Measurements from ENCODE around the gene BID.

DNA sequence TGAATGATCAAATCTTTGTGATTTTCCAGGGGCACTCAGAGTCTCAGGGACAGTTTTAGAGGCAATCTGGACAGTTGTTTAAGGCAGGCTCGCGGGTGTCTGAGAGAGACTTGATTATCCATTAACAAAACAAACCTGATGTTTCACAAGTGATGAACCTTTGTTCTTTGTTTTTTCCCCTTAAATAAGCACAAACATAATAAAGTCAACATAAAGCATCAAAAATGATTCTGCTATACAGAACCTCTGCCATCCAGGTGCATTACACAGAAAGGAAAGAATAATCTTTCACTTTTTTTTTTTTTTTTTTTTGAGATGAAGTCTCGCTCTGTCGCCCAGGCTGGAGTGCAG, 13.2 kb downstream of the BID start:
- TF ChIP-seq, protein P1, sequence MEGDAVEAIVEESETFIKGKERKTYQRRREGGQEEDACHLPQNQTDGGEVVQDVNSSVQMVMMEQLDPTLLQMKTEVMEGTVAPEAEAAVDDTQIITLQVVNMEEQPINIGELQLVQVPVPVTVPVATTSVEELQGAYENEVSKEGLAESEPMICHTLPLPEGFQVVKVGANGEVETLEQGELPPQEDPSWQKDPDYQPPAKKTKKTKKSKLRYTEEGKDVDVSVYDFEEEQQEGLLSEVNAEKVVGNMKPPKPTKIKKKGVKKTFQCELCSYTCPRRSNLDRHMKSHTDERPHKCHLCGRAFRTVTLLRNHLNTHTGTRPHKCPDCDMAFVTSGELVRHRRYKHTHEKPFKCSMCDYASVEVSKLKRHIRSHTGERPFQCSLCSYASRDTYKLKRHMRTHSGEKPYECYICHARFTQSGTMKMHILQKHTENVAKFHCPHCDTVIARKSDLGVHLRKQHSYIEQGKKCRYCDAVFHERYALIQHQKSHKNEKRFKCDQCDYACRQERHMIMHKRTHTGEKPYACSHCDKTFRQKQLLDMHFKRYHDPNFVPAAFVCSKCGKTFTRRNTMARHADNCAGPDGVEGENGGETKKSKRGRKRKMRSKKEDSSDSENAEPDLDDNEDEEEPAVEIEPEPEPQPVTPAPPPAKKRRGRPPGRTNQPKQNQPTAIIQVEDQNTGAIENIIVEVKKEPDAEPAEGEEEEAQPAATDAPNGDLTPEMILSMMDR (IDR thresholded peaks at IDR 0.05) = no peak
- no peak for TF ChIP-seq POLR2A (IDR thresholded peaks at IDR 0.05)

Data from Peyer's patch (tissue), 4 donors.